Hepatocyte (in vitro differentiated cells): Measurements from ENCODE around the gene FLII. TPM values are rescaled to one million over a fixed set of nuclear protein-coding genes. Genes with fewer than 3 reads are reported as not detected.

Experiments used
- DNase-seq: peaks from one replicate; pipeline ENCODE4 v3.0.0-alpha.2; 2016; ENCODE audit warnings: low spot score
- H2AFZ ChIP-seq: fragments of 200-600 bp; sonication (generic); 2 replicates; pipeline ENCODE4 v1.6.0; 2016; ENCODE audit warnings: antibody characterized with exemption, mild to moderate bottlenecking
- H3K27ac ChIP-seq: fragments of 200-600 bp; sonication (generic); 2 replicates; pipeline ENCODE4 v1.5.1; 2016; ENCODE audit warnings: mild to moderate bottlenecking
- H3K27me3 ChIP-seq: fragments of 200-600 bp; sonication (generic); 2 replicates; pipeline ENCODE4 v1.6.1; 2016
- H3K36me3 ChIP-seq: fragments of 200-600 bp; sonication (generic); replicated peaks from 2 replicates; pipeline ENCODE4 v1.5.1; 2016; ENCODE audit warnings: low read depth; ENCODE audit not compliant: insufficient read depth
- H3K4me1 ChIP-seq: fragments of 200-600 bp; sonication (generic); 2 replicates; pipeline ENCODE4 v1.5.1; 2016; ENCODE audit warnings: mild to moderate bottlenecking, moderate library complexity; ENCODE audit not compliant: insufficient read depth
- H3K4me2 ChIP-seq: fragments of 200-600 bp; sonication (generic); 2 replicates; pipeline ENCODE4 v1.6.0; 2016
- H3K4me3 ChIP-seq: fragments of 200-600 bp; sonication (generic); 2 replicates; pipeline ENCODE4 v1.5.1; 2016; ENCODE audit warnings: mild to moderate bottlenecking
- H3K79me2 ChIP-seq: fragments of 200-600 bp; sonication (generic); 2 replicates; pipeline ENCODE4 v1.6.0; 2017; ENCODE audit warnings: mild to moderate bottlenecking
- H3K9me2 ChIP-seq: fragments of 200-600 bp; sonication (generic); replicated peaks from 2 replicates; pipeline ENCODE4 v1.6.0; 2017; ENCODE audit warnings: mild to moderate bottlenecking; ENCODE audit not compliant: insufficient read depth
- H3K9me3 ChIP-seq: fragments of 200-600 bp; sonication (generic); 2 replicates; pipeline ENCODE4 v1.5.1; 2016; ENCODE audit warnings: low read depth, mild to moderate bottlenecking
- H4K20me1 ChIP-seq: fragments of 200-600 bp; sonication (generic); 2 replicates; pipeline ENCODE4 v1.6.0; 2016; ENCODE audit warnings: mild to moderate bottlenecking; ENCODE audit not compliant: insufficient read depth, poor library complexity, severe bottlenecking
- CTCF ChIP-seq: fragments of 200-600 bp; sonication (generic); IDR thresholded peaks from 2 replicates; pipeline ENCODE4 v1.5.1; 2016; ENCODE audit warnings: antibody characterized with exemption, mild to moderate bottlenecking; ENCODE audit not compliant: poor library complexity
- EZH2 ChIP-seq: fragments of 200-600 bp; sonication (generic); IDR thresholded peaks from 2 replicates; pipeline ENCODE4 v1.6.1; 2016; ENCODE audit warnings: antibody characterized with exemption, mild to moderate bottlenecking, borderline replicate concordance
- EZH2phosphoT487 ChIP-seq: fragments of 200-600 bp; sonication (generic); IDR thresholded peaks from one replicate; pipeline ENCODE4 v1.6.1; 2018; ENCODE audit warnings: antibody characterized with exemption, mild to moderate bottlenecking, low read depth, moderate library complexity; ENCODE audit not compliant: unreplicated experiment, severe bottlenecking
- WGBS: methylation state at CpG from one replicate; pipeline ENCODE4 v1.1.6; 2016; ENCODE audit warnings: low lambda C conversion rate; ENCODE audit errors: missing lambda C conversion rate; 5-methylcytosine and 5-hydroxymethylcytosine counted together
- polyA plus RNA-seq: library from polyadenylated mRNA; unstranded; fragments of >200 nt; fragmentation: Nextera tagmentation; extraction: Ambion mirVana; gene quantifications from 2 replicates; pipeline ENCODE4 v1.2.1, GENCODE V29; 2016
- total RNA-seq: library from RNA; depleted of rRNA; stranded (reverse); fragments of >200 nt; gene quantifications from 2 replicates; pipeline ENCODE4 v1.2.3, GENCODE V29; 2014

FLII gene
- total and polyA plus RNA-seq, 2 experiments from 2014 or later: 142 to 188 TPM

DNA sequence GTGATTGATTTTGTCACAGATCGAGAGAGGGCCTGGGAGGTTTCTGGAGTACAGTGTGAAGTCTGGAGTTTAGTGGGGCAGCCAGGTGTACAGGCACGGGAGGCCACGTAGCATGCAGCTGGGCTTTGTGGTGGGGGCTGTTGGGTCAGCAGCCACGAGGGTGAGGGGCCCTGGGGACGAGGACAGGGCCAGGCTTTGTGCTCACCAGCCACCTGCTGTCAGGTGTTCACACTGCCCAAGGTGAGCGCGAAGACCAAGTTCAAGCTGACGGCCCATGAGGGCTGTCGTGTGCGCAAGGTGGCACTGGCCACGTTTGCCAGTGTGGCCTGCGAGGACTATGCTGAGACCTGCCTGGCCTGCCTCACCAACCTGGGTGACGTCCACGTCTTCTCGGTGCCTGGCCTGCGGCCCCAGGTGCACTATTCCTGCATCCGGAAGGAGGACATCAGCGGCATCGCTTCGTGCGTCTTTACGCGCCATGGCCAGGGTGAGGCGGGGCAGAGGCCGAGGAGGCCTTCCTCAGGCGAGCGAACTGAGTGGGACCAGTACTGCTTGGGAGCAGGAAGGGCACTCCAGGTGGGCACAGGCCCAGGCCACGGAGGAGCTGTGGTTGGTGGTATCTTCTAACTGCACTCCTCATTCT is 17.2 kb downstream of the FLII start:
- Histone ChIP-seq H3K36me3 (no peaks in the 10 kb centered on the region), H3K27ac (no peak overlapping the region), H3K4me1 (no peaks in the 10 kb centered on the region), H4K20me1 (no peaks in the 10 kb centered on the region), H3K9me3 (no peaks in the 10 kb centered on the region), H3K4me3 (no peak overlapping the region), H2AFZ (no peak overlapping the region), H3K4me2 (no peak overlapping the region), H3K27me3 (no peaks in the 10 kb centered on the region), H3K79me2 (no peaks in the 10 kb centered on the region), H3K9me2 (no peaks in the 10 kb centered on the region)
- WGBS: 91% methylated on average over 28 of the region's 28 CpGs
- DNase-seq: no peak
- no peak for TF ChIP-seq EZH2phosphoT487
- no peak for TF ChIP-seq CTCF
- no peak for TF ChIP-seq EZH2

DNA sequence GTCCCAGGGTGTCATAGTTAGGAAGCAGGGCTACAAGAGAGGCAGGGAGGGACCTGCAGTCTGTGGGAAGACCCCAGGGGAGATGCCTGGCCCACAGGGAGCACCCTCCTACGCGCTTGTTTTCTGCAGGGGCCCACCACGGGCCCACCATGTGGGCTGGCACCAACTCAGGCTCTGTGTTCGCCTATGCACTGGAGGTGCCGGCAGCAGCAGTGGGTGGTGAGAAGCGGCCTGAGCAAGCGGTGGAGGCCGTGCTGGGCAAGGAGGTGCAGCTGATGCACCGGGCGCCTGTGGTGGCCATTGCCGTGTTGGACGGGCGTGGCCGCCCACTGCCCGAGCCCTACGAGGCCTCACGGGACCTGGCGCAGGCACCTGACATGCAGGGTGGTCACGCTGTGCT is 18.1 kb downstream of the FLII start:
- H3K36me3 ChIP-seq: no peaks in the 10 kb centered on the region
- H3K27ac ChIP-seq: no peak overlapping the region
- 95% methylated on average over 19 of the region's 19 CpGs for WGBS
- H3K27me3 ChIP-seq: no peaks in the 10 kb centered on the region
- H3K9me3 ChIP-seq: no peaks in the 10 kb centered on the region
- no peak overlapping the region for H3K4me2 ChIP-seq
- no peaks in the 10 kb centered on the region for H3K9me2 ChIP-seq
- no peaks in the 10 kb centered on the region for H3K79me2 ChIP-seq
- DNase-seq: no peak
- H4K20me1 ChIP-seq: no peaks in the 10 kb centered on the region
- TF ChIP-seq EZH2: no peak
- no peak for TF ChIP-seq CTCF
- TF ChIP-seq EZH2phosphoT487: no peak
- no peak overlapping the region for H2AFZ ChIP-seq
- H3K4me3 ChIP-seq: no peak overlapping the region
- H3K4me1 ChIP-seq: no peaks in the 10 kb centered on the region

- H3K4me3 ChIP-seq: no peak overlapping the region
- TF ChIP-seq EZH2: no peak
- H3K36me3 ChIP-seq: no peaks in the 10 kb centered on the region
- H3K9me3 ChIP-seq: no peaks in the 10 kb centered on the region
- no peaks in the 10 kb centered on the region for H3K4me1 ChIP-seq
- H2AFZ ChIP-seq: no peak overlapping the region
- no peak overlapping the region for H3K27ac ChIP-seq
- H3K9me2 ChIP-seq: no peaks in the 10 kb centered on the region
- WGBS: 96% methylated on average over 18 of the region's 18 CpGs
- H3K27me3 ChIP-seq: no peaks in the 10 kb centered on the region
- DNase-seq: no peak
- H4K20me1 ChIP-seq: no peaks in the 10 kb centered on the region
- H3K4me2 ChIP-seq: no peak overlapping the region
- no peaks in the 10 kb centered on the region for H3K79me2 ChIP-seq
These were observed 20.2 kb downstream of the FLII start for GRCh38 chr17:18238299-18238698.

GRCh38 chr17:18237461-18237860 is 21.1 kb downstream of the FLII start:
- no peaks in the 10 kb centered on the region for H3K36me3 ChIP-seq
- no peak for DNase-seq
- H3K79me2 ChIP-seq: no peaks in the 10 kb centered on the region
- H3K27me3 ChIP-seq: no peaks in the 10 kb centered on the region
- no peak overlapping the region for H3K4me2 ChIP-seq
- H3K27ac ChIP-seq: no peak overlapping the region
- H3K4me3 ChIP-seq: no peak overlapping the region
- H3K4me1 ChIP-seq: no peaks in the 10 kb centered on the region
- no peaks in the 10 kb centered on the region for H3K9me3 ChIP-seq
- TF ChIP-seq CTCF (no peak), EZH2phosphoT487 (no peak), EZH2 (no peak)
- H4K20me1 ChIP-seq: no peaks in the 10 kb centered on the region
- WGBS: 98% methylated on average over 19 of the region's 20 CpGs
- no peaks in the 10 kb centered on the region for H3K9me2 ChIP-seq
- H2AFZ ChIP-seq: no peak overlapping the region
